Neural cell (in vitro differentiated cells): Measurements from ENCODE around the gene PRDX1.
"Not testable (repeated sequence)": the region's sequence is repeated elsewhere in the genome, so short reads cannot be mapped to it uniquely, and the experiment has no call there.

Experiments
- CTCF ChIP-seq: fragments of 450-650 bp; IDR thresholded peaks from 2 replicates; pipeline ENCODE4 v1.5.1; 2014; ENCODE audit warnings: antibody characterized with exemption, mild to moderate bottlenecking, moderate library complexity; ENCODE audit not compliant: poor library complexity, severe bottlenecking
- EP300 ChIP-seq: fragments of 450-650 bp; conservative IDR thresholded peaks from 2 replicates; pipeline ENCODE4 v1.6.1; 2014; ENCODE audit warnings: antibody characterized with exemption, mild to moderate bottlenecking, moderate library complexity; ENCODE audit not compliant: poor library complexity, severe bottlenecking
- EZH2 ChIP-seq: fragments of 200-600, 300-800 bp; shearing (Covaris generic), sonication (generic); IDR thresholded peaks from 2 replicates; pipeline ENCODE4 v1.6.1; 2014; ENCODE audit warnings: antibody characterized with exemption, low read length, borderline replicate concordance, mild to moderate bottlenecking; ENCODE audit not compliant: insufficient read depth, poor library complexity, severe bottlenecking
- MXI1 ChIP-seq: fragments of 450-650 bp; conservative IDR thresholded peaks from 2 replicates; pipeline ENCODE4 v1.6.1; 2014; ENCODE audit warnings: antibody characterized with exemption, mild to moderate bottlenecking; ENCODE audit not compliant: poor library complexity, severe bottlenecking
- POLR2AphosphoS5 ChIP-seq: IDR thresholded peaks from 2 replicates; pipeline ENCODE4 v1.6.1; 2012
- RAD21 ChIP-seq: fragments of 450-650 bp; conservative IDR thresholded peaks from 2 replicates; pipeline ENCODE4 v1.6.1; 2014; ENCODE audit warnings: antibody characterized with exemption, mild to moderate bottlenecking, moderate library complexity
- REST ChIP-seq: IDR thresholded peaks from 2 replicates; pipeline ENCODE4 v1.6.1; 2012; ENCODE audit warnings: borderline replicate concordance
- SMC3 ChIP-seq: fragments of 450-650 bp; conservative IDR thresholded peaks from 2 replicates; pipeline ENCODE4 v1.6.1; 2014; ENCODE audit warnings: antibody characterized with exemption, mild to moderate bottlenecking, moderate library complexity; ENCODE audit not compliant: poor library complexity
- TAF1 ChIP-seq: IDR thresholded peaks from 2 replicates; pipeline ENCODE4 v1.6.1; 2012; ENCODE audit warnings: low read depth

- TF ChIP-seq EZH2, CTCF, EP300, TAF1, POLR2AphosphoS5, RAD21, REST, SMC3, MXI1: not testable (repeated sequence)
These were observed 2.3 kb upstream of the PRDX1 start for GRCh38 chr1:45523975-45524374.
